Liver (tissue), 9 donors: Measurements from ENCODE around the gene IFNAR1. TPM values are rescaled to one million over a fixed set of nuclear protein-coding genes. Genes with fewer than 3 reads are reported as not detected.

Experiments used
- DNase-seq: peaks from one replicate; pipeline ENCODE4 v3.0.0-alpha.2; 2017; ENCODE audit warnings: low spot score
- H3K27ac ChIP-seq, 2 donors: one replicate each; pipeline ENCODE4 v1.7.0; 2013; ENCODE audit warnings: inconsistent platforms in 2 of 2, low read length in 2 of 2, control low read depth in 1 of 2, low read depth in 1 of 2, mild to moderate bottlenecking in 1 of 2
- H3K27me3 ChIP-seq, 4 donors: one replicate each; pipeline versions ENCODE4 v1.6.1 to v1.7.0; 2013; ENCODE audit warnings: low read length in 3 of 4, inconsistent platforms in 1 of 4, mild to moderate bottlenecking in 1 of 4, moderate library complexity in 1 of 4; ENCODE audit not compliant: control insufficient read depth in 4 of 4, insufficient read depth in 4 of 4
- H3K36me3 ChIP-seq, 4 donors: one replicate each; pipeline versions ENCODE4 v1.6.1 to v1.7.0; 2013; ENCODE audit warnings: low read length in 3 of 4, mild to moderate bottlenecking in 3 of 4, low read depth in 1 of 4, moderate library complexity in 1 of 4; ENCODE audit not compliant: control insufficient read depth in 4 of 4, insufficient read depth in 3 of 4
- H3K4me1 ChIP-seq, 4 donors: one replicate each; pipeline versions ENCODE4 v1.6.1 to v1.7.0; 2013; ENCODE audit warnings: low read length in 3 of 4, mild to moderate bottlenecking in 3 of 4, moderate library complexity in 1 of 4; ENCODE audit not compliant: control insufficient read depth in 4 of 4, insufficient read depth in 4 of 4
- H3K4me3 ChIP-seq, 3 donors: one replicate each; pipeline versions ENCODE4 v1.6.1 to v1.7.0; 2013; ENCODE audit warnings: low read length in 3 of 3, control low read depth in 1 of 3, low read depth in 1 of 3, mild to moderate bottlenecking in 1 of 3
- H3K9ac ChIP-seq, 2 donors: one replicate each; pipeline ENCODE4 v1.7.0; 2013; ENCODE audit warnings: low read length in 2 of 2, mild to moderate bottlenecking in 2 of 2, moderate library complexity in 2 of 2, control low read depth in 1 of 2, low read depth in 1 of 2
- H3K9me3 ChIP-seq, 4 donors: one replicate each; pipeline versions ENCODE4 v1.6.1 to v1.7.0; 2013; ENCODE audit warnings: low read length in 3 of 4; ENCODE audit not compliant: control insufficient read depth in 4 of 4
- EGR1 ChIP-seq, 2 donors: IDR thresholded peaks; 2 replicates each; pipeline ENCODE4 v1.6.1; 2016 to 2018; ENCODE audit warnings: antibody characterized with exemption in 2 of 2, low read depth in 2 of 2
- FOXA1 ChIP-seq: IDR thresholded peaks from 2 replicates; pipeline ENCODE4 v1.6.1; 2016; ENCODE audit warnings: antibody characterized with exemption
- FOXA2 ChIP-seq: IDR thresholded peaks from 2 replicates; pipeline ENCODE4 v1.6.1; 2016; ENCODE audit warnings: antibody characterized with exemption
- GABPA ChIP-seq, 2 donors: IDR thresholded peaks in 1 of 2; conservative IDR thresholded peaks in 1 of 2; 2 replicates each; pipeline ENCODE4 v1.6.1; 2016; ENCODE audit warnings: antibody characterized with exemption in 2 of 2, mild to moderate bottlenecking in 1 of 2, moderate library complexity in 1 of 2
- HNF4A ChIP-seq, 2 donors: conservative IDR thresholded peaks; 2 replicates each; pipeline ENCODE4 v1.6.1; 2016; ENCODE audit warnings: antibody characterized with exemption in 2 of 2, mild to moderate bottlenecking in 2 of 2
- HNF4G ChIP-seq: IDR thresholded peaks from 2 replicates; pipeline ENCODE4 v1.6.1; 2016; ENCODE audit warnings: antibody characterized with exemption
- JUND ChIP-seq, 2 donors: IDR thresholded peaks; 2 replicates each; pipeline ENCODE4 v1.6.1; 2016; ENCODE audit warnings: antibody characterized with exemption in 2 of 2
- NR2F2 ChIP-seq: IDR thresholded peaks from 2 replicates; pipeline ENCODE4 v1.6.1; 2016; ENCODE audit warnings: antibody characterized with exemption
- RAD21 ChIP-seq, 2 donors: IDR thresholded peaks; 2 replicates each; pipeline ENCODE4 v1.6.1; 2016; ENCODE audit warnings: antibody characterized with exemption in 2 of 2, mild to moderate bottlenecking in 2 of 2
- RXRA ChIP-seq, 2 donors: IDR thresholded peaks; 2 replicates each; pipeline ENCODE4 v1.6.1; 2017 to 2018; ENCODE audit warnings: antibody characterized with exemption in 2 of 2, mild to moderate bottlenecking in 1 of 2
- SP1 ChIP-seq: IDR thresholded peaks from 2 replicates; pipeline ENCODE4 v1.6.1; 2018; ENCODE audit warnings: antibody characterized with exemption, mild to moderate bottlenecking
- TAF1 ChIP-seq: conservative IDR thresholded peaks from 2 replicates; pipeline ENCODE4 v1.6.1; 2016; ENCODE audit warnings: antibody characterized with exemption, mild to moderate bottlenecking
- YY1 ChIP-seq: IDR thresholded peaks from 2 replicates; pipeline ENCODE4 v1.6.1; 2016; ENCODE audit warnings: antibody characterized with exemption, mild to moderate bottlenecking
- WGBS: extraction: QIAGEN DNeasy Blood & Tissue Kit; methylation state at CpG from one replicate; pipeline ENCODE4 v1.1.7; 2013; 5-methylcytosine and 5-hydroxymethylcytosine counted together
- polyA plus RNA-seq, 2 donors: library from polyadenylated mRNA; stranded (reverse) in 1 of 2; unstranded in 1 of 2; fragments of 200-250 nt in 1 of 2; fragments of >200 nt in 1 of 2; fragmentation: Nextera tagmentation in 1 of 2; extraction: Ambion mirVana in 1 of 2; gene quantifications; one replicate each; pipeline versions ENCODE4 v1.2.1 to v1.2.3, GENCODE V29; 2013 to 2015
- total RNA-seq, 2 donors: library from RNA; depleted of rRNA; stranded (reverse); fragments of >200 nt; gene quantifications; one replicate each; pipeline ENCODE4 v1.2.3, GENCODE V29; 2014
- TF ChIP-seq, protein P1 (sequence below): IDR thresholded peaks from 2 replicates; pipeline ENCODE4 v1.6.1; 2016; ENCODE audit warnings: antibody characterized with exemption
- TF ChIP-seq, protein P2 (sequence below): fragments of 150-350 bp; IDR thresholded peaks from 2 replicates; pipeline ENCODE4 v1.5.1; 2017; ENCODE audit warnings: improper control_type of control experiment, low read depth, low read length; ENCODE audit not compliant: missing input control
- TF ChIP-seq, protein P3 (sequence below): IDR thresholded peaks from 2 replicates; pipeline ENCODE4 v1.6.1; 2016; ENCODE audit warnings: antibody characterized with exemption
- TF ChIP-seq, protein P4 (sequence below): IDR thresholded peaks from 2 replicates; pipeline ENCODE4 v1.6.1; 2016; ENCODE audit warnings: antibody characterized with exemption, mild to moderate bottlenecking
- TF ChIP-seq, protein P5 (sequence below): IDR thresholded peaks from 2 replicates; pipeline ENCODE4 v1.6.1; 2016; ENCODE audit warnings: antibody characterized with exemption
- donor health status: healthy.
- donor health status: healthy.
- donor health status: healthy.
- donor health status: healthy.
- donor health status: healthy.

IFNAR1 gene
- total and polyA plus RNA-seq, 4 donors: 31.1 to 54.3 (median 46.2) TPM

DNA sequence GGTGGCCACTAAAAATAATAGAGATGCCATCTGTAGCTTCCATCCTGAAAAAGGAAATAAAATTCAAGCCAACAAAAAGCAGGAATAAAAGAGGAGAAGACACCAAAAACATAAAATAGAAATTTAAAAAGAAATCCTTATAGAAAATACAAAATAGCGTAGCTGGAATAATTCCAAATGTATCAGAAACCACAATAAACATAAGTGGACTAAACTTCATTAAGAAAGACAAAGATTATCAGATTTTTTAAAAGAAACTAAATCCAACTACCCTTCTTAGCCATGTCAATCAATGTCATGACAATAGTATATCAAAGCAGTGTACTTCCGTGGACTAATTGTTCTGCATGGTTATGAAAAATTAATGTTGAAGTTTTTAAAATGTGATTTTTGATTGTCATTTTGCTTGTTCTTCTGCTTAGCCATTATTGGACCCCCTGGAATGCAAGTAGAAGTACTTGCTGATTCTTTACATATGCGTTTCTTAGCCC is 45.4 kb upstream of the IFNAR1 start (continued):
- TF ChIP-seq, protein P1, sequence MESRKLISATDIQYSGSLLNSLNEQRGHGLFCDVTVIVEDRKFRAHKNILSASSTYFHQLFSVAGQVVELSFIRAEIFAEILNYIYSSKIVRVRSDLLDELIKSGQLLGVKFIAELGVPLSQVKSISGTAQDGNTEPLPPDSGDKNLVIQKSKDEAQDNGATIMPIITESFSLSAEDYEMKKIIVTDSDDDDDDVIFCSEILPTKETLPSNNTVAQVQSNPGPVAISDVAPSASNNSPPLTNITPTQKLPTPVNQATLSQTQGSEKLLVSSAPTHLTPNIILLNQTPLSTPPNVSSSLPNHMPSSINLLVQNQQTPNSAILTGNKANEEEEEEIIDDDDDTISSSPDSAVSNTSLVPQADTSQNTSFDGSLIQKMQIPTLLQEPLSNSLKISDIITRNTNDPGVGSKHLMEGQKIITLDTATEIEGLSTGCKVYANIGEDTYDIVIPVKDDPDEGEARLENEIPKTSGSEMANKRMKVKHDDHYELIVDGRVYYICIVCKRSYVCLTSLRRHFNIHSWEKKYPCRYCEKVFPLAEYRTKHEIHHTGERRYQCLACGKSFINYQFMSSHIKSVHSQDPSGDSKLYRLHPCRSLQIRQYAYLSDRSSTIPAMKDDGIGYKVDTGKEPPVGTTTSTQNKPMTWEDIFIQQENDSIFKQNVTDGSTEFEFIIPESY: no peak
- TF ChIP-seq HNF4G: no peak
- TF ChIP-seq NR2F2: no peak

DNA sequence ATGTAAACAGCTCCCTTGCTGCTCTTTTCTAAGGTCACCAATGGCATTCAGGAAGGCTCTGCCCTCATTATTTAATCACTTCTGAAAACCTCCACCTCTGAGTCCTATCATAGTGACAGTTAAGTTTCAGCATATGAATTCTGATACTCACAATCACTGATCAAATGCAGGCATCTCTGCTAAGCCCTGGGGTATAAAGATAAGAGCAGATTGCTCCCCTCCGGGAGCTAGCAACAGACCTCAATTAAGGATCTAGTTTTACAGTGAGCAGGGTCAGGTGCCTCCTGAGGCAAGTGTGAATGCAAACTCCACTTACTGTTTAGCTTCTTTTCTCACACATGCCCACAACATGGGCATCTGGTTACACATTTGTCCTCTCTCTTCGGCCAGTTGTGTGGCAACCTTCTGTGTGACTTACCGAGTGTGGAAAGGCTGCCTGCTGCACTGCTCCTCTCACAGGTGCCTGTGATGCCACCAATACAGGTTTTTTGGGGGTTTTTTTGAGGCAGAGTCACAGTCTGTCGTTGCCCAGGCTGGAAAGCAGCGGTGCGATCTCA is 43.6 kb upstream of the IFNAR1 start:
- WGBS: 95% methylated on average over 6 of the region's 6 CpGs
- no peaks in the 10 kb centered on the region for H3K9me3 ChIP-seq
- no peak overlapping the region for H3K27ac ChIP-seq
- H3K9ac ChIP-seq: no peak overlapping the region
- H3K27me3 ChIP-seq: no peaks in the 10 kb centered on the region
- DNase-seq: no peak
- TF ChIP-seq, protein P2, sequence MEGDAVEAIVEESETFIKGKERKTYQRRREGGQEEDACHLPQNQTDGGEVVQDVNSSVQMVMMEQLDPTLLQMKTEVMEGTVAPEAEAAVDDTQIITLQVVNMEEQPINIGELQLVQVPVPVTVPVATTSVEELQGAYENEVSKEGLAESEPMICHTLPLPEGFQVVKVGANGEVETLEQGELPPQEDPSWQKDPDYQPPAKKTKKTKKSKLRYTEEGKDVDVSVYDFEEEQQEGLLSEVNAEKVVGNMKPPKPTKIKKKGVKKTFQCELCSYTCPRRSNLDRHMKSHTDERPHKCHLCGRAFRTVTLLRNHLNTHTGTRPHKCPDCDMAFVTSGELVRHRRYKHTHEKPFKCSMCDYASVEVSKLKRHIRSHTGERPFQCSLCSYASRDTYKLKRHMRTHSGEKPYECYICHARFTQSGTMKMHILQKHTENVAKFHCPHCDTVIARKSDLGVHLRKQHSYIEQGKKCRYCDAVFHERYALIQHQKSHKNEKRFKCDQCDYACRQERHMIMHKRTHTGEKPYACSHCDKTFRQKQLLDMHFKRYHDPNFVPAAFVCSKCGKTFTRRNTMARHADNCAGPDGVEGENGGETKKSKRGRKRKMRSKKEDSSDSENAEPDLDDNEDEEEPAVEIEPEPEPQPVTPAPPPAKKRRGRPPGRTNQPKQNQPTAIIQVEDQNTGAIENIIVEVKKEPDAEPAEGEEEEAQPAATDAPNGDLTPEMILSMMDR: no peak
- TF ChIP-seq FOXA1 (no peak), RXRA (IDR thresholded peaks at IDR 0.05) (no peak), HNF4A (conservative IDR thresholded peaks at IDR 0.05) (no peak), HNF4G (no peak), EGR1 (IDR thresholded peaks at IDR 0.05; ENCODE audit: low read depth in 2 of 2) (no peak), FOXA2 (no peak), RAD21 (IDR thresholded peaks at IDR 0.05) (no peak), YY1 (no peak), TAF1 (no peak), JUND (IDR thresholded peaks at IDR 0.05) (no peak), GABPA (IDR thresholded peaks at IDR 0.05 in 1 of 2, conservative IDR thresholded peaks at IDR 0.05 in 1 of 2) (no peak), SP1 (no peak), NR2F2 (no peak)
- TF ChIP-seq, protein P3, sequence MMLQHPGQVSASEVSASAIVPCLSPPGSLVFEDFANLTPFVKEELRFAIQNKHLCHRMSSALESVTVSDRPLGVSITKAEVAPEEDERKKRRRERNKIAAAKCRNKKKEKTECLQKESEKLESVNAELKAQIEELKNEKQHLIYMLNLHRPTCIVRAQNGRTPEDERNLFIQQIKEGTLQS: no peak
- TF ChIP-seq, protein P1: no peak
- TF ChIP-seq, protein P4, sequence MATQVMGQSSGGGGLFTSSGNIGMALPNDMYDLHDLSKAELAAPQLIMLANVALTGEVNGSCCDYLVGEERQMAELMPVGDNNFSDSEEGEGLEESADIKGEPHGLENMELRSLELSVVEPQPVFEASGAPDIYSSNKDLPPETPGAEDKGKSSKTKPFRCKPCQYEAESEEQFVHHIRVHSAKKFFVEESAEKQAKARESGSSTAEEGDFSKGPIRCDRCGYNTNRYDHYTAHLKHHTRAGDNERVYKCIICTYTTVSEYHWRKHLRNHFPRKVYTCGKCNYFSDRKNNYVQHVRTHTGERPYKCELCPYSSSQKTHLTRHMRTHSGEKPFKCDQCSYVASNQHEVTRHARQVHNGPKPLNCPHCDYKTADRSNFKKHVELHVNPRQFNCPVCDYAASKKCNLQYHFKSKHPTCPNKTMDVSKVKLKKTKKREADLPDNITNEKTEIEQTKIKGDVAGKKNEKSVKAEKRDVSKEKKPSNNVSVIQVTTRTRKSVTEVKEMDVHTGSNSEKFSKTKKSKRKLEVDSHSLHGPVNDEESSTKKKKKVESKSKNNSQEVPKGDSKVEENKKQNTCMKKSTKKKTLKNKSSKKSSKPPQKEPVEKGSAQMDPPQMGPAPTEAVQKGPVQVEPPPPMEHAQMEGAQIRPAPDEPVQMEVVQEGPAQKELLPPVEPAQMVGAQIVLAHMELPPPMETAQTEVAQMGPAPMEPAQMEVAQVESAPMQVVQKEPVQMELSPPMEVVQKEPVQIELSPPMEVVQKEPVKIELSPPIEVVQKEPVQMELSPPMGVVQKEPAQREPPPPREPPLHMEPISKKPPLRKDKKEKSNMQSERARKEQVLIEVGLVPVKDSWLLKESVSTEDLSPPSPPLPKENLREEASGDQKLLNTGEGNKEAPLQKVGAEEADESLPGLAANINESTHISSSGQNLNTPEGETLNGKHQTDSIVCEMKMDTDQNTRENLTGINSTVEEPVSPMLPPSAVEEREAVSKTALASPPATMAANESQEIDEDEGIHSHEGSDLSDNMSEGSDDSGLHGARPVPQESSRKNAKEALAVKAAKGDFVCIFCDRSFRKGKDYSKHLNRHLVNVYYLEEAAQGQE: no peak
- TF ChIP-seq, protein P5, sequence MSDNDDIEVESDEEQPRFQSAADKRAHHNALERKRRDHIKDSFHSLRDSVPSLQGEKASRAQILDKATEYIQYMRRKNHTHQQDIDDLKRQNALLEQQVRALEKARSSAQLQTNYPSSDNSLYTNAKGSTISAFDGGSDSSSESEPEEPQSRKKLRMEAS: no peak
- H3K4me3 ChIP-seq: no peak overlapping the region
- peaks cover 3 to 9% (median 8%) of the 10 kb centered on the region in 4 donors for H3K4me1 ChIP-seq
- peaks cover 9 to 42% (median 31%) of the 10 kb centered on the region in 4 donors for H3K36me3 ChIP-seq
